HPDE6-E6E7 (cell line): ENCODE data around the gene CGAS.
"Not testable (repeated sequence)": the region's sequence is repeated elsewhere in the genome, so short reads cannot be mapped to it uniquely, and the experiment has no call there.

Experiments
- DNase-seq: peaks from one replicate; pipeline ENCODE4 v3.0.0; 2011; ENCODE audit warnings: missing footprints; ENCODE audit errors: extremely low spot score

The CGAS gene

DNA sequence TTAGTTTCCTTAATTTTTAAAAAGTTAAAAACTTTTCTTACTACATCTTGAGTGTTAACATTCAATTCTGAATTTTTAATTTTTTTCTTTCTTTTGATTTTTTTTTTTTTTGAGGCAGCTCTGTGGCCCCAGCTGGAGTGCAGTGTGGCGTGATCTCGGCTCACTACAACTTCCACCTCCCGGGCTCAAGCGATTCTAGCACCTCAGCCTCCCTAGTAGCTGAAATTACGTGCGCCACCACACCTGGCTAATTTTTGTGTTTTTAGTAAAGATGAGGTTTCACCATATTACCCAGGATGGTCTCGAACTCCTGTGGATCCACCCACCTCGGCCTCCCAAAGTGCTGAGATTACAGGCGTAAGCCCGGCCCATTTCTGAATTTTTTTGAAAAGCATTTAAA, 56.2 kb downstream of the CGAS start:
- no peak for DNase-seq

DNA sequence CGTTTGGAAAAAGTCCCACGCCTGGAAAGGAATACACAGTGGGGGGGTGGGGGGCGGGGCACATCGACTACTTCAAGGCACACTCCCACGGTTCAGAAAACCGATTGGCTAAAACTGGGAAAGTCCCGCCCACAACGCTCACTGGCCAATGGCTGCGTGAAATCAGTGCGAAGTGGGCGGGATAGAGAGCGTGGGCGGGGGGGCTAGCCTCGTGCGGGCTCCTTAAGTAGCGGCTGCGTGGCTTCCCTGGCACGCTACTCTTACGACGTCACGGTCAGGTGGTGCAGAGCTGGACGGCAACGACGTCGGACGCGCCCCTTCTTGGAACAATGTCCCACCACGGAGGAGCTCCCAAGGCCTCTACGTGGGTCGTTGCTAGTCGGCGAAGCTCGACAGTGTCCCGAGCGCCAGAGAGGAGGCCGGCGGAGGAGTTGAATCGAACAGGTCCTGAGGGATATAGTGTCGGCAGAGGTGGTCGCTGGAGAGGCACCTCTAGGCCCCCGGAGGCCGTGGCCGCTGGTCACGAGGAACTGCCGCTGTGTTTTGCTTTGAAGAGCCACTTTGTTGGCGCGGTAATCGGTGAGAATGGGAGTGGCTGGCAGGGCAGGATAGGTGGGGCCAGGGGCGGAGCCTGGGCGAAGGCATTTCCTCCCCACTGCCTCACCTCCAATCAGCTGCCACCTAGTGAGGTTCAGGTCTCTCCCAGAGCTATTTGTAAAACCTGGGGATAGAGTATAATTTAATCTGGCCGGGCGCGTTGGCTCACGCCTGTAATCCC, 57.3 kb downstream of the CGAS start, which contains the start of gene DDX43:
TSS of gene DDX43 (plus strand) at position 252 of the 778 bp plus-strand sequence. CDS start at position 330, 78 bp downstream.
- no peak for DNase-seq

- no peak for DNase-seq
Measured at GRCh38 chr6:73393278-73393677, 58.8 kb downstream of the CGAS start.

GRCh38 chr6:73392188-73392587, 59.9 kb downstream of the CGAS start:
- not testable (repeated sequence) for DNase-seq

- peak; percentile 34 for DNase-seq
Measured at GRCh38 chr6:73391675-73392074, 60.4 kb downstream of the CGAS start.

DNA sequence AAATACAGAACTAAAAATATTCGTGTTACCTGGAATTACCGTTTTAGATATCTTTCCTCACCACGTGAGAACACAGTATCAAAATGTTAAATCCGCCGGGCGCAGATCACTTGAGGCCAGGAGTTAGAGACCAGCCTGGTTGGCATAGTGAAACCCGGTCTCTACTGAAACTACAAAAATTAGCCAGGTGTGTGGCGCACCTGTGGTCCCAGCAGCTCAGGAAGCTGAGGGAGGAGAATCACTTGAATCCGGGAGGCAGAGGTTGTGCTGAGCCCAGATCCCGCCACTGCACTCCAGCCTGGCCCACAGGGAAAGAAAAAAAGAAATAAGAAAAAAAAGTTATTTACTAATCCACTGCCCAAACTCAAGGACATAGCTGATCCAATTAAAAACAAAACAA, 62.2 kb downstream of the CGAS start:
- no peak for DNase-seq

- peak; percentile 61 for DNase-seq
Measured at GRCh38 chr6:73388800-73389512, 63.1 kb downstream of the CGAS start.

DNA sequence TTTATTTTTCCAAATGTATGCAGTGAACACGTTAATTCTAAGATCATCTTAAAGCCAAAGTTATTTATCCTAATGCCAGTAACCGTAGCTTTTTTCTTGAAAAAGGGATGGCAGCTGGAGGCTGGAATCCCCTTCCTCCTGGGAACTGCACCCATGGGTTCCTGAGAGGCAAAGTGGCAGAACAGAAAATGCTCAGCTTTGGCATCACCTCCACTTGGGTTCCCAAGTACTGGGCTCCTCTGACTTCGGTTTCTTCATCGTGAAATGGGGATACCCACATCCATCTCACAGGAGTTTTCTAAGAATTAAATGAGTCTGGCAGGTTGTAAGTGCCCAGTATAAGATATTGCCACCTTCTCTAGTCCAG, 63.7 kb downstream of the CGAS start:
- no peak for DNase-seq

DNA sequence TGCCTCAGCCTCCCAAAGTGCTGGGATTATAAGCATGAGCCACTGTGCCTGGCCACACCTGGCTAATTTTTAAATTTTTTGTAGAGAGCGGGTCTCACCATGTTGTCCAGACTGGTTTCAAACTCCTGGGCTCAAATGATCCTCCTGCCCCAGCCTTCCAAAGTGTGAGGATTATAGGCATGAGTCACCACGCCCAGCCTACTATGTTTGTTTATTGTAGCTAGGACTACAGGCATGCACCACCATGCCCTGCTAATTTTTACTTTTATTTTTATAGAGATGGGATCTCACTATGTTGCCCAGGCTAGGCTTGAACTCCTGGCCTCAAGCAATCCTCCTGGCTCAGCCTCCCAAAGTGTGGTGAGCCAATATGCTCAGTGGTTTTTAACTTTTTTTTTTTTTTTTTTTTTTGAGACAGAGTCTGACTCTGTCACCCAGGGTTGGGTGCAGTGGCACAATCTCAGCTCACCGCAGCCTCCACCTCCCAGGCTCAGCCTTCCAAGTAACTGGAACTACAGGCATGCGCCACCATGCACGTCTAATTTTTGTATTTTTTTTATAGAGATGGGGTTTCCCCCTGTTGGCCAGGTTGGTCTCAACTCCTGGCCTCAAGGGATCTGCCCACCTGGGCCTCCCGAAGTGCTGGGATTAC, 69.5 kb downstream of the CGAS start:
- DNase-seq: no peak

DNA sequence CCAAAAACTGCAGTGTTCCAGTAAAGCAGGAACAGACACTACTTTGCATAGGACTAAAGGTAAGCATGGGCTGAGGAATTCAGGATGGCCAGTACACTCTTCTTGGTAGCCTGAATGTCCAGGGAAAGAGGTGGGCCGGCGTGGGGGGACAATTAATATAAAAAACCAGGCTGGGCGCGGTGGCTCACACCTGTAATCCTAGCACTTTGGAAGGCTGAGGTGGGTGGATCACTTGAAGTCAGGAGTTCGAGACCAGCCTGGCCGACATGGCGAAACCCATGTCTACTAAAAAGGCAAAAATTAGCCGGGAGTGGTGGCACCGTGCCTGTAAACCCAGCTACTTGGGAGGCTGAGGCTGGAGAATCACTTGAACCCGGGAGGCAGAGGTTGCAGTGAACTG, 70.6 kb downstream of the CGAS start:
- not testable (repeated sequence) for DNase-seq

DNA sequence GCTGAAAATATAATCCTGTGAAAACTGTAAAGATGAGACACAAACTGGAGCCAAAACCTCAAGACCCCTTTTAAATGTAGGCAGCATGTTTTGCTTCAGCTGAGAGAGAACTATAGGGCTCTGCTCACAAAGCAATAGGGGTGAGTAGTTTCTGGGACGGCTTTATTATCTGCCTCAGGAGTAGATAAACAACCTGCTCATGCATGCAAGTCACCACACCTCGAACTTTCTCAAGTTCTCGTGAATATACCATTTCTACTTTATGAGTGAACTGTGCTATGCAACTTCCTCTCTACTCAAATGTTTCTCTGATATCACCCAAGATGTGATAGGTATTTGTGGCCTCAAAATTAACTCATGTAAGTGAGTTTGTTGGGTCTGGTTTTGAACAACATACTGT, 74.9 kb downstream of the CGAS start:
- DNase-seq: no peak

DNA sequence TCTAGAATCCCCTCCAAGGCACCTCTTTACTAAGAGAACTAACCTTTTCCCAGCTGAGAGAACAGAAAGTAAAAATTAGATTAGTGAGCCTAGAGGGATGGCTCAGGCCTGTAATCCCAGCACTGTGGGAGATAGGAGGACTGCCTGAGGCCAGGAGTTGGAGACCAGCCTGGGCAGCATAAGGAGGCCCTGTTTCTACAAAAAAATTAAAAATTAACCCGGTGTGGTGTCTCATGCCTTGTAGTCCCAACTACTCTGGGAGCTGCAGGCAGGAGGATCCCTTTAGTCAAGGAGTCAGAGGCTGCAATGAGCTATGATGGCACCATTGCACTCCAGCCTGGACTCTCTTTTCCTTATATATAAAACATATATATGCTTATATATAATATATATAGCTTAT, 76.9 kb downstream of the CGAS start:
- DNase-seq: no peak
